H1 (cell line): ENCODE results near the gene KIFBP. TPM values are rescaled to one million over a fixed set of nuclear protein-coding genes. Genes with fewer than 3 reads are reported as not detected.
"Not testable (repeated sequence)": the region's sequence is repeated elsewhere in the genome, so short reads cannot be mapped to it uniquely, and the experiment has no call there.

Experiments
- CTCF ChIA-PET: fragments of 300-600 bp; sonication (Branson Sonifier 250); formaldehyde crosslinking; loops from one replicate; lab custom pipeline; 2021; ENCODE audit not compliant: partially characterized antibody; lab: Charles Lee
- POLR2A ChIA-PET: fragments of 300-600 bp; sonication (Branson Sonifier 250); formaldehyde crosslinking; loops from one replicate; lab custom pipeline; 2021; ENCODE audit warnings: inconsistent platforms; ENCODE audit not compliant: partially characterized antibody; lab: Charles Lee
- DNase-seq, 2 experiments: peaks; one replicate each; pipeline versions ENCODE4 v3.0.0 to v3.0.0-alpha.2; 2010 to 2022; ENCODE audit warnings: low spot score in 2 of 2, low read depth in 1 of 2, mixed read lengths in 1 of 2
- FAIRE-seq: peaks from 2 replicates; lab custom pipeline; 2011; peaks lifted over from hg19 to GRCh38; lab: Jason Lieb, UNC
- H2AFZ ChIP-seq: 2 replicates; pipeline ENCODE4 v1.8.1; 2012; ENCODE audit warnings: low read length, inconsistent platforms
- H2AK5ac ChIP-seq: 2 replicates; pipeline ENCODE4 v1.6.1; 2013; ENCODE audit warnings: low read depth, low read length
- H2BK120ac ChIP-seq: replicated peaks from 2 replicates; pipeline ENCODE3; 2013; ENCODE audit warnings: low read depth, low read length, inconsistent platforms
- H2BK12ac ChIP-seq: 2 replicates; pipeline ENCODE4 v1.6.1; 2013; ENCODE audit warnings: low read depth, low read length
- H2BK15ac ChIP-seq: 2 replicates; pipeline ENCODE4 v1.6.1; 2013; ENCODE audit warnings: low read length
- H2BK20ac ChIP-seq: 2 replicates; pipeline ENCODE4 v1.6.1; 2013; ENCODE audit warnings: low read length
- H2BK5ac ChIP-seq: 2 replicates; pipeline ENCODE4 v1.6.1; 2013; ENCODE audit warnings: low read depth, low read length
- H3K14ac ChIP-seq: 2 replicates; pipeline ENCODE4 v1.6.1; 2013; ENCODE audit warnings: inconsistent platforms; ENCODE audit not compliant: insufficient read length
- H3K18ac ChIP-seq: 2 replicates; pipeline ENCODE4 v1.6.1; 2013; ENCODE audit warnings: low read length; ENCODE audit errors: extremely low read depth
- H3K23ac ChIP-seq: 2 replicates; pipeline ENCODE4 v1.6.1; 2013; ENCODE audit warnings: inconsistent platforms; ENCODE audit not compliant: insufficient read length
- H3K23me2 ChIP-seq: 2 replicates; pipeline ENCODE4 v1.6.1; 2013; ENCODE audit warnings: low read depth, low read length
- H3K27ac ChIP-seq: 2 replicates; pipeline ENCODE4 v1.6.1; 2011; ENCODE audit warnings: low read depth, low read length, inconsistent platforms
- H3K27me3 ChIP-seq, 4 experiments: replicated peaks in 1 of 4; 1 replicate in 1 of 4; 2 replicates in 3 of 4; pipeline versions ENCODE4 v1.6.1 to v1.8.1; 2011 to 2013; ENCODE audit warnings: low read length in 3 of 4, mild to moderate bottlenecking in 3 of 4, inconsistent platforms in 2 of 4, mixed read lengths in 2 of 4, moderate library complexity in 1 of 4; ENCODE audit not compliant: control insufficient read depth in 3 of 4, insufficient read depth in 3 of 4; ENCODE audit errors: extremely low read depth in 1 of 4
- H3K36me3 ChIP-seq, 4 experiments: 2 replicates each; pipeline versions ENCODE4 v1.6.1 to v1.8.1; 2011 to 2013; ENCODE audit warnings: mild to moderate bottlenecking in 4 of 4, low read length in 3 of 4, moderate library complexity in 2 of 4, control low read depth in 1 of 4, inconsistent platforms in 1 of 4; ENCODE audit not compliant: insufficient read depth in 4 of 4, control insufficient read depth in 2 of 4
- H3K4ac ChIP-seq: replicated peaks from 2 replicates; pipeline ENCODE3; 2013; ENCODE audit warnings: low read length, low read depth, mixed read lengths, inconsistent platforms; ENCODE audit not compliant: insufficient read length
- H3K4me1 ChIP-seq, 4 experiments: replicated peaks in 1 of 4; 1 replicate in 1 of 4; 2 replicates in 3 of 4; pipeline versions ENCODE4 v1.6.1 to v1.8.1; 2011 to 2013; ENCODE audit warnings: low read length in 3 of 4, inconsistent platforms in 2 of 4, mixed read lengths in 1 of 4; ENCODE audit not compliant: insufficient read depth in 4 of 4, control insufficient read depth in 3 of 4
- H3K4me2 ChIP-seq, 2 experiments: 2 replicates each; pipeline versions ENCODE4 v1.6.1 to v1.8.1; 2011 to 2013; ENCODE audit warnings: low read depth in 2 of 2, low read length in 2 of 2, control low read depth in 1 of 2, inconsistent platforms in 1 of 2, mild to moderate bottlenecking in 1 of 2; ENCODE audit not compliant: insufficient read depth in 1 of 2
- H3K4me3 ChIP-seq, 4 experiments: fragments of 200-600, 300-600 bp in 1 of 4; sonication (generic), shearing (Covaris generic), sonication (Bioruptor Twin) in 1 of 4; 2 replicates each; pipeline versions ENCODE4 v1.5.1 to v1.8.1; 2011 to 2016; ENCODE audit warnings: low read length in 4 of 4, low read depth in 3 of 4, control low read depth in 2 of 4, inconsistent platforms in 2 of 4, mild to moderate bottlenecking in 2 of 4, mixed read lengths in 1 of 4, moderate library complexity in 1 of 4; ENCODE audit not compliant: insufficient read depth in 2 of 4; ENCODE audit errors: extremely low read depth in 1 of 4
- H3K56ac ChIP-seq: replicated peaks from 2 replicates; pipeline ENCODE3; 2013; ENCODE audit warnings: low read depth, mild to moderate bottlenecking, mixed read lengths, low read length, inconsistent platforms; ENCODE audit not compliant: insufficient read length
- H3K79me1 ChIP-seq: 2 replicates; pipeline ENCODE4 v1.6.1; 2013; ENCODE audit warnings: low read depth, low read length, control low read depth
- H3K79me2 ChIP-seq, 2 experiments: 2 replicates each; pipeline versions ENCODE4 v1.6.1 to v1.8.1; 2012 to 2013; ENCODE audit warnings: low read length in 2 of 2, mild to moderate bottlenecking in 2 of 2, inconsistent platforms in 1 of 2; ENCODE audit not compliant: insufficient read depth in 2 of 2, control insufficient read depth in 1 of 2
- H3K9ac ChIP-seq, 4 experiments: replicated peaks in 1 of 4; 1 replicate in 1 of 4; 2 replicates in 3 of 4; pipeline versions ENCODE4 v1.6.1 to v1.8.1; 2011 to 2013; ENCODE audit warnings: low read depth in 3 of 4, low read length in 3 of 4, control low read depth in 2 of 4, mild to moderate bottlenecking in 2 of 4, moderate library complexity in 2 of 4, inconsistent platforms in 1 of 4; ENCODE audit errors: extremely low read depth in 1 of 4
- H3K9me3 ChIP-seq, 2 experiments: 2 replicates each; pipeline versions ENCODE4 v1.6.1 to v1.8.1; 2012 to 2013; ENCODE audit warnings: mild to moderate bottlenecking in 2 of 2, moderate library complexity in 2 of 2, control low read depth in 1 of 2, inconsistent platforms in 1 of 2, low read depth in 1 of 2, low read length in 1 of 2, mixed read lengths in 1 of 2; ENCODE audit not compliant: insufficient read depth in 2 of 2
- H4K20me1 ChIP-seq, 2 experiments: replicated peaks in 1 of 2; 2 replicates each; pipeline versions ENCODE3 to v1.8.1; 2011 to 2013; ENCODE audit warnings: inconsistent platforms in 2 of 2, low read length in 2 of 2, mild to moderate bottlenecking in 1 of 2; ENCODE audit not compliant: insufficient read depth in 2 of 2, control insufficient read depth in 1 of 2
- H4K5ac ChIP-seq: 2 replicates; pipeline ENCODE4 v1.6.1; 2013; ENCODE audit warnings: low read length, low read depth, mixed read lengths, inconsistent platforms; ENCODE audit not compliant: insufficient read length
- H4K8ac ChIP-seq: 2 replicates; pipeline ENCODE4 v1.8.0; 2013; ENCODE audit warnings: mild to moderate bottlenecking, moderate library complexity, low read length, inconsistent platforms; ENCODE audit not compliant: insufficient read depth; ENCODE audit errors: extremely low read depth
- H4K91ac ChIP-seq: replicated peaks from 2 replicates; pipeline ENCODE3; 2013; ENCODE audit warnings: low read length, mixed read lengths, inconsistent platforms; ENCODE audit not compliant: insufficient read length
- polyA plus RNA-seq, 7 experiments: library from polyadenylated mRNA; depleted of rRNA in 3 of 7; stranded (reverse) in 5 of 7; unstranded in 2 of 7; fragments of >200 nt in 5 of 7; fragments of 200-250 nt in 2 of 7; gene quantifications; 1 replicate in 5 of 7; 2 replicates in 1 of 7; 4 replicates in 1 of 7; pipeline versions ENCODE4 v1.2.1 to v1.2.3, GENCODE V29; 2011 to 2013; ENCODE audit warnings: missing spikeins in 2 of 7, mixed read lengths in 2 of 7
- total RNA-seq: library from RNA; stranded (reverse); fragmentation: NEBNext Ultra II Directional; extraction: Animal tissue kit (Norgen Biotek cat#: 25700); gene quantifications from 2 replicates; pipeline ENCODE4 v1.2.1, GENCODE V29; 2021

Gene KIFBP
- total and polyA plus RNA-seq, 2 of the 8 experiments (the other 6 are each of a cell fraction or from before 2014, with no cell fraction given): 17.3 to 34.6 TPM

GRCh38 chr10:68940917-68941316 lies 47.7 kb upstream of the KIFBP start:
- FAIRE-seq, H3K56ac ChIP-seq, H3K14ac ChIP-seq, H3K27ac ChIP-seq, H3K4me2 ChIP-seq, H2BK12ac ChIP-seq, H4K91ac ChIP-seq, H3K9ac ChIP-seq, H2BK5ac ChIP-seq, H3K4me3 ChIP-seq, H4K8ac ChIP-seq, H3K23me2 ChIP-seq, H2BK120ac ChIP-seq, DNase-seq, H4K5ac ChIP-seq, H2BK15ac ChIP-seq, H2AK5ac ChIP-seq, H2BK20ac ChIP-seq, H4K20me1 ChIP-seq, H3K4ac ChIP-seq, H2AFZ ChIP-seq, H3K23ac ChIP-seq, H3K4me1 ChIP-seq, H3K27me3 ChIP-seq, H3K9me3 ChIP-seq, H3K18ac ChIP-seq, CTCF ChIA-PET, H3K79me2 ChIP-seq, H3K79me1 ChIP-seq: not testable (repeated sequence)
- peaks cover 2 to 36% (median 16%) of the 10 kb centered on the region in 4 experiments; a peak in 5 of 8 replicates for H3K36me3 ChIP-seq
- POLR2A ChIA-PET: interaction anchor here (1.2 to 2.7 kb wide), 4 partner anchors 8 to 15 kb away, joined by 4 to 17 read pairs (median 7); partner anchors contain the start of gene DDX21
